ES-I3 (cell line): ENCODE measurements around the gene CREBRF.
"Not testable (repeated sequence)": the region's sequence is repeated elsewhere in the genome, so short reads cannot be mapped to it uniquely, and the experiment has no call there.

Source experiments
- H3K36me3 ChIP-seq: 2 replicates; pipeline ENCODE4 v1.6.1; 2013; ENCODE audit warnings: mild to moderate bottlenecking, low read length, control low read depth, moderate library complexity; ENCODE audit not compliant: insufficient read depth
- H3K4me1 ChIP-seq: 2 replicates; pipeline ENCODE4 v1.6.1; 2013; ENCODE audit warnings: mild to moderate bottlenecking, control low read depth, low read length; ENCODE audit not compliant: insufficient read depth
- H3K9ac ChIP-seq: 2 replicates; pipeline ENCODE4 v1.6.1; 2013; ENCODE audit warnings: low read depth, mild to moderate bottlenecking, low read length, moderate library complexity
- H3K9me3 ChIP-seq: 2 replicates; pipeline ENCODE4 v1.6.1; 2013; ENCODE audit warnings: mild to moderate bottlenecking, low read length, moderate library complexity; ENCODE audit not compliant: control insufficient read depth, insufficient read depth

The CREBRF gene

DNA sequence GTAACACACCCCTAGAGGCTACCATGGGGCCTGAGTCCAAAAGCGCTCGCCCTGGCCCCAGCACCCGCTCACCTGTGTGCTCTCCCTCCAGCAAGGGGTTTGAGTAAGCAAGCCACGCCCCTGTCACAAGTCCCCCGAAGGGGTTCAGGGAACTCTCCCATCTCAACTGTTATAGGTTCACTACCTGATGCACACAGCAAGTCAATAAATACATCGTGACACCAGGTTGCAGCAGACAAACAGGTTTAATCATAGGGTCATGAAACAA is 8.4 kb upstream of the CREBRF start:
- H3K4me1 ChIP-seq = no peaks in the 10 kb centered on the region; the same call in 1 of the 2 replicates
- no peaks in the 10 kb centered on the region for H3K9me3 ChIP-seq
- no peak overlapping the region for H3K9ac ChIP-seq
- no peaks in the 10 kb centered on the region for H3K36me3 ChIP-seq

DNA sequence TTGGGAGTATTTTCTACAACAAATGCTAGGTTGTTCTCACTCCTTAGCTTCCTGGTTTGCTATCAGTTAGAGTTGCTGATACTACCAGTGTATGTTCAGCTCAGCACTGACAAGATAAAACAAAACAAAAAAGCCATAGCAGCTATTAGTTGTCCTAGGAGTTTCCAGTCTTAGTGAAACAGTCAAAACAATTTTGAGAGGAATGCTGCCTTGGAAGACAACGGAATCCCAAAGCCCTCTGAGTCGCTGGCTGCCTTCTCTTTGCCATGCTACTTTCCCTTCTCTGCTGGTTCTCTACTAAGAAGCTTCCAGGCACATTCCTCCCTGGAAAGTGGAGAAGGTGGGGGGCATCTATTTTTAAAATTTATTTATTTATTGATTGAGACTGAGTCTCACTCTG is 5.4 kb upstream of the CREBRF start:
- H3K9ac ChIP-seq = no peak overlapping the region
- peaks cover 7% of the 10 kb centered on the region; the same call in 1 of the 2 replicates for H3K4me1 ChIP-seq
- no peaks in the 10 kb centered on the region for H3K36me3 ChIP-seq
- H3K9me3 ChIP-seq = no peaks in the 10 kb centered on the region

GRCh38 chr5:173051746-173052145 is 4.4 kb upstream of the CREBRF start:
- Histone ChIP-seq H3K9ac (no peak overlapping the region), H3K36me3 (no peaks in the 10 kb centered on the region), H3K9me3 (no peaks in the 10 kb centered on the region), H3K4me1 (0 out of 2 replicates have a peak, but pooled peaks cover 7% of the 10 kb centered on the region)

- Histone ChIP-seq H3K9ac (no peak overlapping the region), H3K36me3 (no peaks in the 10 kb centered on the region), H3K4me1 (0 out of 2 replicates have a peak, but pooled peaks cover 7% of the 10 kb centered on the region), H3K9me3 (no peaks in the 10 kb centered on the region)
These were observed 3.1 kb upstream of the CREBRF start for GRCh38 chr5:173053041-173053440.

- Histone ChIP-seq H3K4me1 (0 out of 2 replicates have a peak, but pooled peaks cover 7% of the 10 kb centered on the region), H3K36me3 (no peaks in the 10 kb centered on the region), H3K9ac (peak overlapping the region; percentile 100; the same call in 1 of the 2 replicates), H3K9me3 (no peaks in the 10 kb centered on the region)
These were observed 970 bp upstream of the CREBRF start for GRCh38 chr5:173055042-173055721.

- no peaks in the 10 kb centered on the region for H3K9me3 ChIP-seq
- 0 out of 2 replicates have a peak, but pooled peaks cover 7% of the 10 kb centered on the region for H3K4me1 ChIP-seq
- peak overlapping the region; percentile 100 for H3K9ac ChIP-seq
- no peaks in the 10 kb centered on the region for H3K36me3 ChIP-seq
These were observed 500 bp upstream of the CREBRF start for GRCh38 chr5:173055722-173055982.

- Histone ChIP-seq H3K36me3 (no peaks in the 10 kb centered on the region), H3K4me1 (0 out of 2 replicates have a peak, but pooled peaks cover 7% of the 10 kb centered on the region), H3K9me3 (no peaks in the 10 kb centered on the region), H3K9ac (peak overlapping the region; percentile 100; the same call in 1 of the 2 replicates)
These were observed 570 bp downstream of the CREBRF start for GRCh38 chr5:173056783-173057061.

- Histone ChIP-seq H3K36me3 (no peaks in the 10 kb centered on the region), H3K9me3 (no peaks in the 10 kb centered on the region), H3K9ac (peak overlapping the region; percentile 100), H3K4me1 (0 out of 2 replicates have a peak, but pooled peaks cover 7% of the 10 kb centered on the region)
These were observed 1.1 kb downstream of the CREBRF start for GRCh38 chr5:173057062-173057924.

DNA sequence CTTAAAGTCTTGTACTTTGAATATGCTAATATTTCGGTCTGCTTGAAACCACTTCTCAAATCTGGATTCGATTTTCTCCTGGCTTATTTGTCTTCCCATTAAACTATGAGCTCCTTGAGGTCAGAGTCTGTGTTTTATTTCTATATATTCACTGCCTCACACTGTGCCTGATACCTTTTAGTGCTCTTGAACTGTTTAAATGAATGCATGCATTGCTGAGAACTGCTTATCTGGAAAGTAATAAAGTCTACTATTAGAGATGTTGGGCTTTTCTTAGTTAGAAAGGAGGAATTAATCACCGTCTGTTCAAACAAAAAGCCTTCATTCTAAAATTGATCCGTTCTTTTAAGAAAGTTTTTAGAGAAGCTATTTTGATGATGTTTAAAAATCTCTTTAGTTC is 6.0 kb downstream of the CREBRF start:
- H3K9ac ChIP-seq = no peak overlapping the region
- no peaks in the 10 kb centered on the region for H3K9me3 ChIP-seq

DNA sequence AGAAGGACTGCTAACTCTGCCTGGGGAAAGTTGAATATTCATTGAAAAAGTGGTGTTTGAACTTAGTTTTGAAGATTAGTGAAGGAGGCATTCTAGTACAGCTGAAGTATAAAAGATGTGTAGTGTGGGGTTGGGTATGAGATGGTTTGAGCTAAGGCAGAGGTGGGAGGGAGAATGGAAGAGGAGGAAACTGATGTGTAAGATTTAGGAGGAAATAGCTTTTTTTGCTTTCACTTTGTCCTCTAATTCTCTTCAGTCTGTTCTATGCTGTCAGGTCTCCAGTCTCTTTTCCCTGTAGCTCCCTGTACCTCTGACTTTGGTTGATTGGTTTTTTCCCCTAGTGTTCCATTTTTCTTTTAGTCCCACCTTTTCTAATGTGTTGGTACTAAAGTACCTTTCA is 9.0 kb downstream of the CREBRF start:
- no peak overlapping the region for H3K9ac ChIP-seq
- H3K9me3 ChIP-seq = no peaks in the 10 kb centered on the region
- no peaks in the 10 kb centered on the region for H3K36me3 ChIP-seq
- H3K4me1 ChIP-seq = no peaks in the 10 kb centered on the region

More for the DNA sequence above, 6.0 kb downstream of the CREBRF start:
- Histone ChIP-seq H3K4me1 (no peaks in the 10 kb centered on the region), H3K36me3 (no peaks in the 10 kb centered on the region)

DNA sequence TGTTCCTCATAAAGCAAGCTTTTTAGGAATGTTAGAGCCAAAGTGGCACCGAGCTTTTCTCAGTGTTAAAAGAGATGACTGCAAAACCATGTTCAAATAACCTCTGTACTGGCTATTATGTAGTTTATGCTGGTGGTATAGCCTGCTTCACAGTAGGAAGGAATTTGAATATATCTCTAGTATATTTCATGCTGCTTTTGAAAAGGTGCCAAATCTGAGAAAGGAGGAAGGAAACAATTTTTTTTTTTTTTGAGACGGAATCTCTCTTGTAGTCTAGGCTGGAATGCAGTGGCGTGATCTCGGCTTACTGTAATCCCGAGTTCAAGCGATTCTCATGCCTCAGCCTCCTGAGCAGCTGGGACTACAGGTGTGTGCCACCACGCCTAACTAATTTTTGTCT is 13.5 kb downstream of the CREBRF start:
- H3K36me3 ChIP-seq = no peaks in the 10 kb centered on the region
- no peaks in the 10 kb centered on the region for H3K4me1 ChIP-seq
- H3K9me3 ChIP-seq = no peaks in the 10 kb centered on the region
- no peak overlapping the region for H3K9ac ChIP-seq

DNA sequence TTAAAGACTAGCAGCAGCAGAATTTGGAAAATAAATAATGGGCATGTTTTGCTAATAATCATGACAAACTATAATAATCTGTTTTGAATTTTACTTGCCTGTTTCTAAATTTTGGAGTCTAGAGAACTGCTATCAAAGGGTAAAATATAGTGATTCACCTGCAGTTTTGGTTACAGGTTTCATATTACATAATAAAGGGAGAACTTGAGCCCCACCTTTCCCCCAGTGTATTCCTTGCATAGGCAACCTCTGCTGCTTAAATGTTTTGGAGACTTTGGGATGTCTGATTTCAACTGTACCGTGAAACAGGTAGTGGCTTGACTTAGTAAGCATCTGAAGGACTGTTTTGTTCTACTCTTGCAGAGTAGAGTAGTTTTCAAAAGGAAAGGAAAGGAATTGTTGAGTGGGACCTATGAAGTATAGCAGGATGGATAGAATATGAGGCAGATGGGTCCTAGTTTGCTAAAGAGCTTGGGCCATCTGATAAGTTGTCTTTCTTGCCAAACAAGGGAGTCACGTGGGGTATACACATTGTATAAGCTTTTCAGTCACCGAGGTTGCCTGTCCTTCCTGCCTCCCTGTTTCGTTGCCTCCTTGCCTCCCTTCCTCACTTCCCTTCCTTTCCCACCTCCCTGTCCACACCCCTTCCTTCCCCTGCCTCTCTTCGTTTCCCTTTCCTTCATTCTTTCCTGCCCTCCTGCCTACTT is 19.1 kb downstream of the CREBRF start:
- Histone ChIP-seq H3K9me3 (no peaks in the 10 kb centered on the region), H3K9ac (no peak overlapping the region), H3K36me3 (no peaks in the 10 kb centered on the region), H3K4me1 (no peaks in the 10 kb centered on the region)

DNA sequence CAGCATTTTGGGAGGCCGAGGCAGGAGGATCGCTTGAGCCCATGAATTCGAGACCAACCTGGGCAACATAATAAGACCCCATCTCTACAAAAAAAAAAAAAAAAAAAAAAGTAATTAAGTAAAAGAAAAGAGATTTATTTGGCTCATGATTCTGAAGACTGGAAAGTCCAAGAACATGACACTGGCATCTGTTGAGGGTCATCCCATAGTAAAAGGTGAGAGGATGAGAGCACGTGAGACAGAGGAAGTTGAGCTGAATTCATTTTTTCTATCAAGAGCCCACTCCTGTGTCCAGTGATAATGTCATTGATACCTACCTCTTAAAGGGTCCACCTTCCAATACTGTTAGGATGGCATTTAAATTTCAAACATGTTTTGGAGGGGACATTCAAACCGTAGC is 19.8 kb downstream of the CREBRF start:
- no peaks in the 10 kb centered on the region for H3K36me3 ChIP-seq
- H3K9ac ChIP-seq = no peak overlapping the region
- H3K4me1 ChIP-seq = no peaks in the 10 kb centered on the region
- H3K9me3 ChIP-seq = no peaks in the 10 kb centered on the region

DNA sequence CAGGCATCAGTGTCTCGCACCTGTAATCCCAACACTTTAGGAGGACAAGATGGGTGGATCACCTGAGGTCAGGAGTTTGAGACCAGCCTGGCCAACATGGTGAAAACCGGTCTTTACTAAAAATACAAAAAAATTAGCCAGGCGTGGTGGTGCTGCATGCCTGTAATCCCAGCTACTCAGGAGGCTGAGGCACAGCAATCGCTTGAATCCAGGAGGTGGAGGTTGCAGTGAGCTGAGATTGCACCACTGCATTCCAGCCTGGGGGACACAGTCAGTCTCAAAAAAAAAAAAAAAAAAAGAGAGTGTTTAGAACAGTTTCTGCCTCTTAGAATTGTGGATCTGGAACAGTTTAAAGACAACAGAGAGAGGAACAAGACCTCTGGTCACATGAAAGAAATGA is 20.3 kb downstream of the CREBRF start:
- not testable (repeated sequence) for H3K9me3 ChIP-seq, H3K36me3 ChIP-seq, H3K9ac ChIP-seq, H3K4me1 ChIP-seq

DNA sequence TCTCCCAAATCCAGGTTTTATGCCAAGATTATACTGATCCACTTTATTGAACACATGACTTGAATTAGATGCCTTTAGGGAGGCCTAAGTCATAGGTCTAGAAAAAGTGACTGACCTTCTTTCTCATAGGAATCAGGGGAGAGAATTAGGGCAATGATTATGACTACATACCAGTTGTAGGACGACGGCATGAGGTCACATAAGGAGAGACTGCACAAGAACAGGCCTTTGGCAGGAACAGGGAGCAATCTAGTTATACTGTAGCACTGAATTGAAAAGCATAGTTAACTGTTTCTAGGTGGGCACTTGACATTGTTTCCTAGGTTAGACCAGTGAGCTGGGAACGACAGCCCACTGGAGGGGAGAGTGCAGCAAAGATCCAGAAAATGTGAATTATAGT is 22.7 kb downstream of the CREBRF start:
- Histone ChIP-seq H3K36me3 (no peaks in the 10 kb centered on the region), H3K4me1 (no peaks in the 10 kb centered on the region), H3K9me3 (no peaks in the 10 kb centered on the region), H3K9ac (no peak overlapping the region)
